Upper lobe of left lung (tissue), 4 donors: ENCODE results near the gene MSMB.
"Not testable (repeated sequence)": the region's sequence is repeated elsewhere in the genome, so short reads cannot be mapped to it uniquely, and the experiment has no call there.

ENCODE experiments used
- EP300 ChIP-seq, 4 donors: sonication (generic); formaldehyde crosslinking; IDR thresholded peaks; one replicate each; pipeline ENCODE4 v1.5.1; 2017; ENCODE audit warnings: antibody characterized with exemption in 4 of 4, control low read depth in 2 of 4
- POLR2A ChIP-seq, 4 donors: fragments of 450-650 bp; IDR thresholded peaks; one replicate each; pipeline ENCODE4 v1.5.1; 2016 to 2017; ENCODE audit warnings: antibody characterized with exemption in 4 of 4, mild to moderate bottlenecking in 2 of 4
- POLR2AphosphoS5 ChIP-seq, 2 donors: sonication (generic); formaldehyde crosslinking; IDR thresholded peaks; one replicate each; pipeline ENCODE4 v1.5.1; 2017; ENCODE audit warnings: antibody characterized with exemption in 2 of 2
- TF ChIP-seq, protein P1 (sequence below), 6 experiments: fragments of 450-650 bp in 4 of 6; fragments of 200-600 bp in 2 of 6; sonication (generic) in 2 of 6; IDR thresholded peaks; one replicate each; pipeline ENCODE4 v1.5.1; 2016 to 2019; ENCODE audit warnings: antibody characterized with exemption in 6 of 6

DNA sequence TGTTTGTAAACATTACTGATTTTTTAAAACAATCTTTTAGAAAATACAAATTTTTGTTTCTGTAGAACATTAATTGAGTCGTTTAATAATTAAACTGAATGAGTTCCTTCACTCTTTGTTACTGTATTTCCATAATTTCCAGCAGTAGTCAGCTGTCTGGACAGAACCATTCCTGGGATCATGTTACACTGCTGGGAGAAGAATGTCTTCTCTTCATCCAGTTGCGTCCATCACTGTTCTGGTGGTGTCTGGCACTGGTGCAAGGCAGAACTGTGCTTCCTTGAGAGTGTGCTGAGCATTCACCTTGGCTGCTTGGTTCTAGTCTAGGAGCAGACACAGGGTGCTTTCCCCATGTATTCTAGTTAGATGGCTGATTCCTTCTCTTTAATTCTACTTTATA is 61.6 kb downstream of the MSMB start:
- TF ChIP-seq, protein P1, sequence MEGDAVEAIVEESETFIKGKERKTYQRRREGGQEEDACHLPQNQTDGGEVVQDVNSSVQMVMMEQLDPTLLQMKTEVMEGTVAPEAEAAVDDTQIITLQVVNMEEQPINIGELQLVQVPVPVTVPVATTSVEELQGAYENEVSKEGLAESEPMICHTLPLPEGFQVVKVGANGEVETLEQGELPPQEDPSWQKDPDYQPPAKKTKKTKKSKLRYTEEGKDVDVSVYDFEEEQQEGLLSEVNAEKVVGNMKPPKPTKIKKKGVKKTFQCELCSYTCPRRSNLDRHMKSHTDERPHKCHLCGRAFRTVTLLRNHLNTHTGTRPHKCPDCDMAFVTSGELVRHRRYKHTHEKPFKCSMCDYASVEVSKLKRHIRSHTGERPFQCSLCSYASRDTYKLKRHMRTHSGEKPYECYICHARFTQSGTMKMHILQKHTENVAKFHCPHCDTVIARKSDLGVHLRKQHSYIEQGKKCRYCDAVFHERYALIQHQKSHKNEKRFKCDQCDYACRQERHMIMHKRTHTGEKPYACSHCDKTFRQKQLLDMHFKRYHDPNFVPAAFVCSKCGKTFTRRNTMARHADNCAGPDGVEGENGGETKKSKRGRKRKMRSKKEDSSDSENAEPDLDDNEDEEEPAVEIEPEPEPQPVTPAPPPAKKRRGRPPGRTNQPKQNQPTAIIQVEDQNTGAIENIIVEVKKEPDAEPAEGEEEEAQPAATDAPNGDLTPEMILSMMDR (IDR thresholded peaks at IDR 0.05) = not testable (repeated sequence)
- TF ChIP-seq POLR2A, POLR2AphosphoS5, EP300 (IDR thresholded peaks at IDR 0.05): not testable (repeated sequence)
